ENCODE measurements around the gene SDR42E1. TPM values are rescaled to one million over a fixed set of nuclear protein-coding genes. Genes with fewer than 3 reads are reported as not detected.

The SDR42E1 gene
- total and polyA plus RNA-seq, 2 of the 13 experiments (the other 11 are each of a cell fraction or from before 2014, with no cell fraction given): 0.01 to 0.13 TPM

DNA sequence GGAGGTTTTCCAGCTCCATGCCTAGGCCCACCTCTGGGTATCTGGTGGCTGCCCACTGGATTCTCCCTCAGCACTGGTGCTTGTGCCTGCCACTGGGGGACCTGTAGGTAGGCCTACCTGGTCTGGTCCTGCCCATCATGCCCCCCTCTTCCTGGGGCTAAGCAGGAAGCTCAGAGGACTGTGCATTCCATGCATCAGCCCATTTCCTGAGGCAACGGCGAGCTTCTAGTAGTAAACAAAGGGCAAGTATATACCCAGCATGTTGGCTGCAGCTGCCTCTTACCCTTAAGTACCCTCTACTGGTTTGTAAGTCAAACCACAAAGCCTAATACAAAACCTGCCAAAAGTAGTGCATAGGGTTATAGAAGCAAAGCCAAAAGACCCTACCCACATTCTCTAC lies 37.5 kb downstream of the SDR42E1 start:
- Histone ChIP-seq H3K27me3 (ENCODE audit: control insufficient read depth in 1 of 2, insufficient read depth in 2 of 2, low read length in 2 of 2) (no peaks in the 10 kb centered on the region), H3K4me2 (ENCODE audit: low read depth, low read length) (no peak overlapping the region), H3K36me3 (replicated peaks in 1 of 2; ENCODE audit: control insufficient read depth in 1 of 2, insufficient read depth in 2 of 2, low read length in 2 of 2) (no peaks in the 10 kb centered on the region), H3K9me3 (ENCODE audit: low read length) (peaks cover 10% of the 10 kb centered on the region), H3K27ac (ENCODE audit: extremely low read length, insufficient read depth, low read length) (no peak overlapping the region), H2AFZ (ENCODE audit: low read length) (no peak overlapping the region), H3K4me3 (replicated peaks in 1 of 3; ENCODE audit: insufficient read depth in 1 of 3, low read depth in 2 of 3, low read length in 3 of 3) (no peak overlapping the region), H3K4me1 (ENCODE audit: insufficient read depth, low read length) (no peaks in the 10 kb centered on the region), H3K9ac (ENCODE audit: insufficient read depth, low read depth, low read length) (no peak overlapping the region), H3K79me2 (ENCODE audit: insufficient read depth, low read length) (no peaks in the 10 kb centered on the region), H4K20me1 (ENCODE audit: insufficient read depth, low read length) (no peaks in the 10 kb centered on the region)
- POLR2A ChIA-PET: no interaction called here
- in situ Hi-C loops (cut with HindIII; ENCODE audit: extremely low pct_ligation_motif_present, low pct_unique_long_range_greater_than_20kb) (no loop called here), intact Hi-C loops (cut with micrococcal nuclease; ENCODE audit: unreplicated experiment) (no loop called here)
- no peak for TF ChIP-seq SRSF1 (optimal IDR thresholded peaks at IDR 0.05; ENCODE audit: low read depth, low read length)
- no peak for TF ChIP-seq ZNF547 (CRISPR knock-in tag; IDR thresholded peaks at IDR 0.05)
- no peak for TF ChIP-seq ZNF382 (CRISPR knock-in tag; IDR thresholded peaks at IDR 0.05; ENCODE audit: borderline replicate concordance)
- no peak for TF ChIP-seq ZNF253 (CRISPR knock-in tag; IDR thresholded peaks at IDR 0.05; ENCODE audit: borderline replicate concordance)
- no peak for TF ChIP-seq RBAK (CRISPR knock-in tag; IDR thresholded peaks at IDR 0.05)
- TF ChIP-seq ZNF879 (CRISPR knock-in tag; IDR thresholded peaks at IDR 0.05): no peak
- no peak for TF ChIP-seq ZNF12 (CRISPR knock-in tag; IDR thresholded peaks at IDR 0.05)
- TF ChIP-seq ZNF180 (CRISPR knock-in tag; IDR thresholded peaks at IDR 0.05; ENCODE audit: borderline replicate concordance, low read depth): no peak
- TF ChIP-seq, protein P1, sequence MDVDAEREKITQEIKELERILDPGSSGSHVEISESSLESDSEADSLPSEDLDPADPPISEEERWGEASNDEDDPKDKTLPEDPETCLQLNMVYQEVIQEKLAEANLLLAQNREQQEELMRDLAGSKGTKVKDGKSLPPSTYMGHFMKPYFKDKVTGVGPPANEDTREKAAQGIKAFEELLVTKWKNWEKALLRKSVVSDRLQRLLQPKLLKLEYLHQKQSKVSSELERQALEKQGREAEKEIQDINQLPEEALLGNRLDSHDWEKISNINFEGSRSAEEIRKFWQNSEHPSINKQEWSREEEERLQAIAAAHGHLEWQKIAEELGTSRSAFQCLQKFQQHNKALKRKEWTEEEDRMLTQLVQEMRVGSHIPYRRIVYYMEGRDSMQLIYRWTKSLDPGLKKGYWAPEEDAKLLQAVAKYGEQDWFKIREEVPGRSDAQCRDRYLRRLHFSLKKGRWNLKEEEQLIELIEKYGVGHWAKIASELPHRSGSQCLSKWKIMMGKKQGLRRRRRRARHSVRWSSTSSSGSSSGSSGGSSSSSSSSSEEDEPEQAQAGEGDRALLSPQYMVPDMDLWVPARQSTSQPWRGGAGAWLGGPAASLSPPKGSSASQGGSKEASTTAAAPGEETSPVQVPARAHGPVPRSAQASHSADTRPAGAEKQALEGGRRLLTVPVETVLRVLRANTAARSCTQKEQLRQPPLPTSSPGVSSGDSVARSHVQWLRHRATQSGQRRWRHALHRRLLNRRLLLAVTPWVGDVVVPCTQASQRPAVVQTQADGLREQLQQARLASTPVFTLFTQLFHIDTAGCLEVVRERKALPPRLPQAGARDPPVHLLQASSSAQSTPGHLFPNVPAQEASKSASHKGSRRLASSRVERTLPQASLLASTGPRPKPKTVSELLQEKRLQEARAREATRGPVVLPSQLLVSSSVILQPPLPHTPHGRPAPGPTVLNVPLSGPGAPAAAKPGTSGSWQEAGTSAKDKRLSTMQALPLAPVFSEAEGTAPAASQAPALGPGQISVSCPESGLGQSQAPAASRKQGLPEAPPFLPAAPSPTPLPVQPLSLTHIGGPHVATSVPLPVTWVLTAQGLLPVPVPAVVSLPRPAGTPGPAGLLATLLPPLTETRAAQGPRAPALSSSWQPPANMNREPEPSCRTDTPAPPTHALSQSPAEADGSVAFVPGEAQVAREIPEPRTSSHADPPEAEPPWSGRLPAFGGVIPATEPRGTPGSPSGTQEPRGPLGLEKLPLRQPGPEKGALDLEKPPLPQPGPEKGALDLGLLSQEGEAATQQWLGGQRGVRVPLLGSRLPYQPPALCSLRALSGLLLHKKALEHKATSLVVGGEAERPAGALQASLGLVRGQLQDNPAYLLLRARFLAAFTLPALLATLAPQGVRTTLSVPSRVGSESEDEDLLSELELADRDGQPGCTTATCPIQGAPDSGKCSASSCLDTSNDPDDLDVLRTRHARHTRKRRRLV (CRISPR knock-in tag; IDR thresholded peaks at IDR 0.05): no peak
- no peak for TF ChIP-seq NFATC3 (CRISPR knock-in tag; IDR thresholded peaks at IDR 0.05)
- no peak for TF ChIP-seq SNRNP70 (IDR thresholded peaks at IDR 0.05; ENCODE audit: low read depth, low read length)
- TF ChIP-seq ZNF572 (CRISPR knock-in tag; IDR thresholded peaks at IDR 0.05): no peak
- no peak for TF ChIP-seq BRCA1 (CRISPR knock-in tag; IDR thresholded peaks at IDR 0.05)
- no peak for TF ChIP-seq FOXO1 (CRISPR knock-in tag; IDR thresholded peaks at IDR 0.05)
- TF ChIP-seq MED8 (CRISPR knock-in tag; IDR thresholded peaks at IDR 0.05; ENCODE audit: insufficient replicate concordance): no peak
- TF ChIP-seq ZNF224 (CRISPR knock-in tag; IDR thresholded peaks at IDR 0.05): no peak
- TF ChIP-seq TEAD2 (CRISPR knock-in tag; IDR thresholded peaks at IDR 0.05): no peak
- TF ChIP-seq ZNF251 (CRISPR knock-in tag; IDR thresholded peaks at IDR 0.05): no peak
- no peak for TF ChIP-seq NAIF1 (CRISPR knock-in tag; IDR thresholded peaks at IDR 0.05; ENCODE audit: borderline replicate concordance)
- TF ChIP-seq MTF1 (CRISPR knock-in tag; IDR thresholded peaks at IDR 0.05): no peak
- ATAC-seq (no peak), DNase-seq (ENCODE audit: low spot score) (no peak), FAIRE-seq (no peak)
- CTCF ChIA-PET (ENCODE audit: low intra/inter-chr PET ratio, low total read pairs): no interaction called here
- WGBS (ENCODE audit: low lambda C conversion rate): 15% methylated on average over 2 of the region's 2 CpGs
- no TSS peak for BruUV-seq (replicated peaks)
